ENCODE data around the gene UBE2V1.
"Not testable (repeated sequence)": the region's sequence is repeated elsewhere in the genome, so short reads cannot be mapped to it uniquely, and the experiment has no call there.

UBE2V1 gene

GRCh38 chr20:50103464-50104107 is 9.4 kb downstream of the UBE2V1 start:
- not testable (repeated sequence) for DNase-seq; ATAC-seq (replicated peaks); H3K9me3 Mint-ChIP-seq; H3K4me3 Mint-ChIP-seq; H3K27me3 Mint-ChIP-seq
- peaks cover 24% of the 10 kb centered on the region for H3K36me3 Mint-ChIP-seq (ENCODE audit: insufficient read depth)
- H3K27ac Mint-ChIP-seq: peak overlapping the region in 1 of 2 donors; percentile 62
- H3K4me1 Mint-ChIP-seq (ENCODE audit: low read depth in 2 of 2): peaks cover 41 to 54% of the 10 kb centered on the region in 2 donors

- H3K36me3 Mint-ChIP-seq (ENCODE audit: insufficient read depth): peaks cover 22% of the 10 kb centered on the region
- H3K27ac Mint-ChIP-seq: peak overlapping the region in 1 of 2 donors; percentile 62
- not testable (repeated sequence) for H3K27me3 Mint-ChIP-seq; H3K9me3 Mint-ChIP-seq; DNase-seq; ATAC-seq (replicated peaks)
- H3K4me1 Mint-ChIP-seq (ENCODE audit: low read depth in 2 of 2): peaks cover 39 to 52% of the 10 kb centered on the region in 2 donors
- peak overlapping the region in 1 of 2 donors; percentile 47 for H3K4me3 Mint-ChIP-seq
Measured at GRCh38 chr20:50102551-50102950, 10.4 kb downstream of the UBE2V1 start.

- DNase-seq (no peak), ATAC-seq (replicated peaks) (no peak)
- Mint-ChIP-seq H3K4me3 (peak overlapping the region in 1 of 2 donors; percentile 36), H3K27ac (peak overlapping the region in 1 of 2 donors; percentile 46), H3K4me1 (ENCODE audit: low read depth in 2 of 2) (peaks cover 37 to 49% of the 10 kb centered on the region in 2 donors), H3K36me3 (ENCODE audit: insufficient read depth) (peaks cover 21% of the 10 kb centered on the region), H3K9me3 (no peaks in the 10 kb centered on the region), H3K27me3 (no peaks in the 10 kb centered on the region)
Measured at GRCh38 chr20:50101887-50102286, 11.1 kb downstream of the UBE2V1 start.

GRCh38 chr20:50101281-50101680 is 11.7 kb downstream of the UBE2V1 start:
- Mint-ChIP-seq H3K9me3 (no peaks in the 10 kb centered on the region), H3K27me3 (no peaks in the 10 kb centered on the region), H3K4me1 (ENCODE audit: low read depth in 2 of 2) (peaks cover 37 to 53% of the 10 kb centered on the region in 2 donors), H3K4me3 (peak overlapping the region in 1 of 2 donors; percentile 36), H3K36me3 (ENCODE audit: insufficient read depth) (peaks cover 22% of the 10 kb centered on the region), H3K27ac (peak overlapping the region in 1 of 2 donors; percentile 46)
- ATAC-seq (replicated peaks): no peak
- no peak for DNase-seq

GRCh38 chr20:50100552-50100951 is 12.4 kb downstream of the UBE2V1 start:
- ATAC-seq (replicated peaks) (no peak), DNase-seq (no peak)
- Mint-ChIP-seq H3K4me3 (peak overlapping the region in 1 of 2 donors; percentile 38), H3K27me3 (no peaks in the 10 kb centered on the region), H3K36me3 (ENCODE audit: insufficient read depth) (peaks cover 30% of the 10 kb centered on the region), H3K27ac (no peak overlapping the region), H3K9me3 (no peaks in the 10 kb centered on the region), H3K4me1 (ENCODE audit: low read depth in 2 of 2) (peaks cover 34 to 54% of the 10 kb centered on the region in 2 donors)

GRCh38 chr20:50099565-50099991 is 13.4 kb downstream of the UBE2V1 start:
- H3K36me3 Mint-ChIP-seq (ENCODE audit: insufficient read depth): peaks cover 40% of the 10 kb centered on the region
- H3K27me3 Mint-ChIP-seq: no peaks in the 10 kb centered on the region
- ATAC-seq (replicated peaks) (no peak), DNase-seq (no peak)
- peak overlapping the region in 1 of 2 donors; percentile 33 for H3K4me3 Mint-ChIP-seq
- peaks cover 34 to 56% of the 10 kb centered on the region in 2 donors for H3K4me1 Mint-ChIP-seq (ENCODE audit: low read depth in 2 of 2)
- no peaks in the 10 kb centered on the region for H3K9me3 Mint-ChIP-seq
- H3K27ac Mint-ChIP-seq: peak overlapping the region in 1 of 2 donors; percentile 91

GRCh38 chr20:50099113-50099512 is 13.8 kb downstream of the UBE2V1 start:
- H3K27ac Mint-ChIP-seq: peak overlapping the region in 1 of 2 donors; percentile 91
- no peaks in the 10 kb centered on the region for H3K27me3 Mint-ChIP-seq
- peak overlapping the region in 1 of 2 donors; percentile 33 for H3K4me3 Mint-ChIP-seq
- peaks cover 41% of the 10 kb centered on the region for H3K36me3 Mint-ChIP-seq (ENCODE audit: insufficient read depth)
- no peak for DNase-seq
- H3K4me1 Mint-ChIP-seq (ENCODE audit: low read depth in 2 of 2): peaks cover 36 to 56% of the 10 kb centered on the region in 2 donors
- H3K9me3 Mint-ChIP-seq: no peaks in the 10 kb centered on the region
- ATAC-seq (replicated peaks): peak; percentile 33

GRCh38 chr20:50098259-50098658 is 14.7 kb downstream of the UBE2V1 start:
- DNase-seq: no peak
- no peaks in the 10 kb centered on the region for H3K27me3 Mint-ChIP-seq
- H3K36me3 Mint-ChIP-seq (ENCODE audit: insufficient read depth): peaks cover 42% of the 10 kb centered on the region
- H3K4me1 Mint-ChIP-seq (ENCODE audit: low read depth in 2 of 2): peaks cover 36 to 59% of the 10 kb centered on the region in 2 donors
- no peak overlapping the region for H3K4me3 Mint-ChIP-seq
- H3K9me3 Mint-ChIP-seq: no peaks in the 10 kb centered on the region
- H3K27ac Mint-ChIP-seq: peak overlapping the region; percentile 26 to 53
- ATAC-seq (replicated peaks): no peak

GRCh38 chr20:50097843-50098242 is 15.1 kb downstream of the UBE2V1 start:
- H3K4me1 Mint-ChIP-seq (ENCODE audit: low read depth in 2 of 2): peaks cover 35 to 59% of the 10 kb centered on the region in 2 donors
- ATAC-seq (replicated peaks): no peak
- H3K36me3 Mint-ChIP-seq (ENCODE audit: insufficient read depth): peaks cover 46% of the 10 kb centered on the region

GRCh38 chr20:50096237-50096636 is 16.7 kb downstream of the UBE2V1 start:
- Mint-ChIP-seq H3K4me1 (ENCODE audit: low read depth in 2 of 2) (peaks cover 27 to 52% of the 10 kb centered on the region in 2 donors), H3K27me3 (no peaks in the 10 kb centered on the region), H3K4me3 (no peak overlapping the region), H3K27ac (peak overlapping the region; percentile 26 to 53), H3K9me3 (no peaks in the 10 kb centered on the region), H3K36me3 (ENCODE audit: insufficient read depth) (peaks cover 52% of the 10 kb centered on the region)
- DNase-seq (no peak), ATAC-seq (replicated peaks) (no peak)

More at GRCh38 chr20:50097843-50098242, 15.1 kb downstream of the UBE2V1 start:
- DNase-seq: no peak
- no peaks in the 10 kb centered on the region for H3K9me3 Mint-ChIP-seq
- peak overlapping the region in 1 of 2 donors; percentile 15 for H3K4me3 Mint-ChIP-seq
- H3K27ac Mint-ChIP-seq: peak overlapping the region; percentile 26 to 53
- H3K27me3 Mint-ChIP-seq: no peaks in the 10 kb centered on the region

- no peak for DNase-seq
- Mint-ChIP-seq H3K27me3 (no peaks in the 10 kb centered on the region), H3K27ac (peak overlapping the region; percentile 26 to 53), H3K9me3 (no peaks in the 10 kb centered on the region), H3K4me3 (no peak overlapping the region), H3K4me1 (ENCODE audit: low read depth in 2 of 2) (peaks cover 26 to 53% of the 10 kb centered on the region in 2 donors), H3K36me3 (ENCODE audit: insufficient read depth) (peaks cover 52% of the 10 kb centered on the region)
- no peak for ATAC-seq (replicated peaks)
Measured at GRCh38 chr20:50095476-50096078, 17.4 kb downstream of the UBE2V1 start.

- Mint-ChIP-seq H3K27me3 (no peaks in the 10 kb centered on the region), H3K4me3 (no peak overlapping the region), H3K9me3 (no peaks in the 10 kb centered on the region), H3K27ac (no peak overlapping the region), H3K4me1 (ENCODE audit: low read depth in 2 of 2) (peaks cover 23 to 60% of the 10 kb centered on the region in 2 donors), H3K36me3 (ENCODE audit: insufficient read depth) (peaks cover 42% of the 10 kb centered on the region)
- no peak for DNase-seq
- no peak for ATAC-seq (replicated peaks)
Measured at GRCh38 chr20:50094522-50094921, 18.4 kb downstream of the UBE2V1 start.

- Mint-ChIP-seq H3K4me1 (ENCODE audit: low read depth in 2 of 2) (peaks cover 18 to 57% of the 10 kb centered on the region in 2 donors), H3K9me3 (no peaks in the 10 kb centered on the region), H3K27ac (peak overlapping the region in 1 of 2 donors; percentile 13), H3K36me3 (ENCODE audit: insufficient read depth) (peaks cover 47% of the 10 kb centered on the region), H3K4me3 (no peak overlapping the region), H3K27me3 (no peaks in the 10 kb centered on the region)
- ATAC-seq (replicated peaks): no peak
- DNase-seq: no peak
Measured at GRCh38 chr20:50093240-50093639, 19.7 kb downstream of the UBE2V1 start.

- H3K36me3 Mint-ChIP-seq (ENCODE audit: insufficient read depth): peaks cover 54% of the 10 kb centered on the region
- no peaks in the 10 kb centered on the region for H3K9me3 Mint-ChIP-seq
- peaks cover 10 to 49% of the 10 kb centered on the region in 2 donors for H3K4me1 Mint-ChIP-seq (ENCODE audit: low read depth in 2 of 2)
- H3K4me3 Mint-ChIP-seq: no peak overlapping the region
- ATAC-seq (replicated peaks): no peak
- no peaks in the 10 kb centered on the region for H3K27me3 Mint-ChIP-seq
- DNase-seq: no peak
- H3K27ac Mint-ChIP-seq: peak overlapping the region in 1 of 2 donors; percentile 13
Measured at GRCh38 chr20:50092436-50092835, 20.5 kb downstream of the UBE2V1 start.
